Stomach (tissue), 9 donors: Measurements from ENCODE around the gene PPP2R3B. TPM values are rescaled to one million over a fixed set of nuclear protein-coding genes. Genes with fewer than 3 reads are reported as not detected.
"Not testable (repeated sequence)": the region's sequence is repeated elsewhere in the genome, so short reads cannot be mapped to it uniquely, and the experiment has no call there.

Experiments
- DNase-seq, 2 donors: peaks; one replicate each; pipeline versions ENCODE4 v3.0.0 to v3.0.0-alpha.2; 2013 to 2019
- H3K27ac ChIP-seq, 5 donors: fragments of 200-600 bp in 4 of 5; sonication (generic) in 4 of 5; one replicate each; pipeline ENCODE4 v1.5.1; 2013 to 2019; ENCODE audit warnings: mild to moderate bottlenecking in 1 of 5, moderate library complexity in 1 of 5
- H3K27me3 ChIP-seq, 3 donors: fragments of 200-600 bp; sonication (generic); one replicate each; pipeline ENCODE4 v1.5.1; 2017 to 2019; ENCODE audit warnings: mixed run types in 1 of 3
- H3K36me3 ChIP-seq, 4 donors: fragments of 200-600 bp; sonication (generic); 1 replicate in 3 of 4; 2 replicates in 1 of 4; pipeline ENCODE4 v1.5.1; 2016 to 2019
- H3K4me1 ChIP-seq, 4 donors: fragments of 200-600 bp; sonication (generic); one replicate each; pipeline ENCODE4 v1.5.1; 2016 to 2019
- H3K4me3 ChIP-seq, 4 donors: fragments of 200-600 bp; sonication (generic) in 3 of 4; one replicate each; pipeline ENCODE4 v1.5.1; 2016 to 2019; ENCODE audit warnings: mild to moderate bottlenecking in 1 of 4
- H3K9me3 ChIP-seq, 4 donors: fragments of 200-600 bp; sonication (generic); one replicate each; pipeline ENCODE4 v1.5.1; 2016 to 2019
- CTCF ChIP-seq, 7 experiments: fragments of 450-650 bp in 4 of 7; fragments of 200-600 bp in 3 of 7; sonication (generic) in 3 of 7; IDR thresholded peaks; one replicate each; pipeline ENCODE4 v1.5.1; 2016 to 2019; ENCODE audit warnings: antibody characterized with exemption in 7 of 7, control low read depth in 2 of 7, mild to moderate bottlenecking in 1 of 7
- EP300 ChIP-seq: sonication (generic); formaldehyde crosslinking; IDR thresholded peaks from one replicate; pipeline ENCODE4 v1.6.1; 2017; ENCODE audit warnings: antibody characterized with exemption
- POLR2A ChIP-seq, 4 donors: fragments of 450-650 bp; IDR thresholded peaks; one replicate each; pipeline ENCODE4 v1.6.1; 2016; ENCODE audit warnings: antibody characterized with exemption in 4 of 4, control low read depth in 2 of 4, mild to moderate bottlenecking in 1 of 4, moderate library complexity in 1 of 4
- POLR2AphosphoS5 ChIP-seq, 3 donors: sonication (generic); formaldehyde crosslinking; IDR thresholded peaks; one replicate each; pipeline ENCODE4 v1.6.1; 2016; ENCODE audit warnings: antibody characterized with exemption in 3 of 3
- WGBS, 5 donors: extraction: QIAGEN DNeasy Blood & Tissue Kit in 3 of 5; methylation state at CpG; one replicate each; pipeline versions ENCODE4 v1.1.5 to v1.1.7; 2013 to 2018; 5-methylcytosine and 5-hydroxymethylcytosine counted together
- intact Hi-C: fragments of 100-400 bp; cut with DNase I; formaldehyde crosslinking; loops from one replicate; pipeline ENCODE4 v1.15.1; 2023; ENCODE audit warnings: low total_unique reads
- polyA plus RNA-seq, 3 donors: library from polyadenylated mRNA; stranded (reverse); fragments of 200-250 nt; gene quantifications; one replicate each; pipeline ENCODE4 v1.2.3, GENCODE V29; 2013
- total RNA-seq, 5 donors: library from RNA; depleted of rRNA; stranded (reverse); fragments of >200 nt; gene quantifications; one replicate each; pipeline versions ENCODE4 v1.1.0 to v1.2.3, GENCODE V29; 2014 to 2016
- donor health status: healthy with polysubstance abuse.
- donor health status: Bipolar disorder and iron deficiency.
- donor health status: healthy.

Gene PPP2R3B
- total and polyA plus RNA-seq, 8 donors: 5.3 to 31.7 (median 15.0) TPM

DNA sequence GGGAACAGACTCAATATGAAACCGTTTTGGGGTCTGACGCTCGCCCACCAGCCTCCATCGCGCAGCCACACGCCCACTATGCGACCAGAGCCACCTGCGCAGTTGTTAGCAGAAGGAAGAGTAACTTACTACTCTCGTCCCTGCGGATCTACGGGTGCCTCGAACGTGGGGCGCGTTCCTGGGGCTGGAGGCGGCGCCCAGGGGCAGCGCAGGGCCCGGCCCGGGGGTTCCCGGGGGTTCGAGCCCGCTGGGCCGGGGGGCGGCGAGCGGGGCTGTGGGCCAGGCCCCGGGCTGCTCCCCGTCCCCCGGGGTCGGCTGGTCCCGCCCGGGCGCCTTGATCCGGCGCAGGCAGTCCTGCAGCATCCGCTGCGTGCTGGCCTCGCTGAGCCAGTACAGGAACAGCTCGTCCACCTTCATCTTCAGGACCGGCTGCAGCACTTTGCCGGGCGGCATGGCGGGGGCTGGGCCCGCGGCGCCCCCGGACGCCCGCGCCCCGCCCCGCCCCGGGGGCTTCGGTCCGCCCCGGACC, 404 bp downstream of the PPP2R3B start:
- H3K4me1 ChIP-seq: peaks cover 9 to 17% (median 14%) of the 10 kb centered on the region in 4 donors
- H3K27me3 ChIP-seq: no peaks in the 10 kb centered on the region
- intact Hi-C loops: no loop called here
- H3K4me3 ChIP-seq: peak overlapping the region; percentile 77 to 87 (median 83)
- H3K9me3 ChIP-seq: no peaks in the 10 kb centered on the region
- TF ChIP-seq CTCF (IDR thresholded peaks at IDR 0.05) (no peak), POLR2A (IDR thresholded peaks at IDR 0.05) (no peak), EP300 (no peak), POLR2AphosphoS5 (IDR thresholded peaks at IDR 0.05) (no peak)
- no peaks in the 10 kb centered on the region for H3K36me3 ChIP-seq
- H3K27ac ChIP-seq: peak overlapping the region; percentile 93 to 99 (median 98)
- DNase-seq: peak in 1 of 2 donors; percentile 40
- WGBS, 5 donors: 0 to 1% (median 1%) methylated on average over 19 to 57 of the region's 57 CpGs

- intact Hi-C loops, H3K9me3 ChIP-seq, DNase-seq, H3K27me3 ChIP-seq, H3K27ac ChIP-seq, H3K36me3 ChIP-seq: not testable (repeated sequence)
- Histone ChIP-seq H3K4me1 (peaks cover 9 to 17% (median 14%) of the 10 kb centered on the region in 4 donors), H3K4me3 (peak overlapping the region; percentile 77 to 87 (median 83))
- whole genome bisulfite sequencing, 5 donors: 56 to 66% (median 58%) methylated on average over 12 of the region's 12 CpGs
Observed at GRCh38 chrX:385736-386135, 971 bp downstream of the PPP2R3B start.

- DNase-seq: no peak
- intact Hi-C loops: no loop called here
- 82 to 92% (median 87%) methylated on average over 9 of the region's 9 CpGs for WGBS, 5 donors
Observed at GRCh38 chrX:384861-385260, 1.8 kb downstream of the PPP2R3B start.

DNA sequence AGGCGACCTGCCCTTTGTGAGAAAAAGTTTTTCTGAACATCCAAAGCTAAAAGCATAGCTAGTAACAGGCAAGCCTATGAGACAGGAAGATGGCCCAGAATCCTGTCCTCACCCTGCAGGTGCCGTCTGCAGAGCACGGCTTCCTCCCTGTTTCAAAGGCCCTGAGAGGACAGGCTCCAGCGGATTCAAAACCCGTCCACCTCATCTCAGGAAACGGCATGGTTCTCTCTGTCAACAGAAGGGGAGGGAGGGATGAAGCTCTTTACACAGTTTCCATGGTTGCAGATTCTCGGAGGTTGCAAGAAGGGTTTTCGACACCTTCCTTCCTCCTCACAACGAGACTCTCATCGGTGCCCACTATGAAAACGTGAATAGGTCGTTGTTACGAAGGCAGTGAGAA, 8.3 kb downstream of the PPP2R3B start:
- no peak overlapping the region for H3K27ac ChIP-seq
- H3K27me3 ChIP-seq: peaks cover 0 to 30% (median 23%) of the 10 kb centered on the region in 3 donors
- no peak for DNase-seq
- intact Hi-C loops: no loop called here
- WGBS, 5 donors: 59 to 83% (median 69%) methylated on average over 13 of the region's 13 CpGs
- peaks cover 8 to 18% (median 15%) of the 10 kb centered on the region in 4 donors for H3K4me1 ChIP-seq
- TF ChIP-seq POLR2A (IDR thresholded peaks at IDR 0.05): no peak
- TF ChIP-seq POLR2AphosphoS5 (IDR thresholded peaks at IDR 0.05): no peak
- H3K36me3 ChIP-seq: no peaks in the 10 kb centered on the region
- H3K9me3 ChIP-seq: no peaks in the 10 kb centered on the region
- H3K4me3 ChIP-seq: no peak overlapping the region

More at GRCh38 chrX:384861-385260, 1.8 kb downstream of the PPP2R3B start:
- H3K27ac ChIP-seq: no peak overlapping the region
- H3K4me1 ChIP-seq: peaks cover 9 to 17% (median 14%) of the 10 kb centered on the region in 4 donors
- no peak for TF ChIP-seq POLR2AphosphoS5 (IDR thresholded peaks at IDR 0.05)
- no peaks in the 10 kb centered on the region for H3K36me3 ChIP-seq
- no peaks in the 10 kb centered on the region for H3K9me3 ChIP-seq
- no peak overlapping the region for H3K4me3 ChIP-seq
- H3K27me3 ChIP-seq: no peaks in the 10 kb centered on the region

DNA sequence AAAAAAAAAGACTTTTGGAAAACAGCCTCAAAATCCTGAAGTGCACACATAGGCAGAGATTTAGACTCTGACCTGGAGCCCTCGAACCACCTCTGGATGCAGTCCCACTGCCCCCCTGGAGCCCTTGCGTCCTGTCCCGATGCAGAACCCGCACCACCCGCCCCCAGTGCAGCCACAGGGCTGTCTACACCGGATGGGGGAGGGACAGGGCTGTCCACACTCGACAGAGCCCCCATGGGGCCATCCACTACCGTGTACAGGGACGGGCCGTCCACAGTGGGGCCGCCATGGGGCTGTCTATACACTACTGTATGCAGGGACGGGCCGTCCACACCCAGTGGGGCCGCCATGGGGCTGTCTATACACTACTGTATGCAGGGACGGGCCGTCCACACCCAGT, 10.5 kb downstream of the PPP2R3B start:
- Histone ChIP-seq H3K4me1 (peaks cover 14 to 28% (median 21%) of the 10 kb centered on the region in 4 donors), H3K27me3 (peaks cover 0 to 52% (median 36%) of the 10 kb centered on the region in 3 donors)
- H3K27ac ChIP-seq, H3K4me3 ChIP-seq, intact Hi-C loops, H3K9me3 ChIP-seq, H3K36me3 ChIP-seq, DNase-seq: not testable (repeated sequence)
- 86 to 94% (median 93%) methylated on average over 5 to 15 of the region's 16 CpGs for WGBS, 5 donors

GRCh38 chrX:375181-376036, 11.3 kb downstream of the PPP2R3B start:
- Histone ChIP-seq H3K27me3 (peaks cover 0 to 60% (median 36%) of the 10 kb centered on the region in 3 donors), H3K4me3 (no peak overlapping the region), H3K4me1 (peaks cover 14 to 28% (median 21%) of the 10 kb centered on the region in 4 donors), H3K9me3 (no peaks in the 10 kb centered on the region), H3K36me3 (no peaks in the 10 kb centered on the region), H3K27ac (no peak overlapping the region)
- no peak for TF ChIP-seq POLR2AphosphoS5 (IDR thresholded peaks at IDR 0.05)
- TF ChIP-seq CTCF (IDR thresholded peaks at IDR 0.05): no peak
- TF ChIP-seq EP300: no peak
- no peak for TF ChIP-seq POLR2A (IDR thresholded peaks at IDR 0.05)
- no peak for DNase-seq
- intact Hi-C loops: no loop called here
- 66 to 77% (median 71%) methylated on average over 14 to 38 of the region's 38 CpGs for WGBS, 5 donors
